Body of pancreas (tissue), 4 donors: ENCODE results near the gene FAM193A.

ENCODE experiments used
- CTCF ChIP-seq, 7 experiments: fragments of 450-650 bp in 4 of 7; fragments of 200-600 bp in 3 of 7; sonication (generic) in 3 of 7; IDR thresholded peaks; one replicate each; pipeline ENCODE4 v1.5.1; 2016 to 2019; ENCODE audit warnings: antibody characterized with exemption in 7 of 7
- POLR2A ChIP-seq, 3 donors: fragments of 450-650 bp; IDR thresholded peaks; one replicate each; pipeline ENCODE4 v1.6.1; 2016; ENCODE audit warnings: antibody characterized with exemption in 3 of 3, mild to moderate bottlenecking in 2 of 3

GRCh38 chr4:2583517-2583916, 47.1 kb downstream of the FAM193A start:
- no peak for TF ChIP-seq POLR2A (IDR thresholded peaks at IDR 0.05)
- peak in 2 of 7 experiments; percentile 12 to 21 for TF ChIP-seq CTCF (IDR thresholded peaks at IDR 0.05)
